ENCODE measurements around the gene MAP3K7. TPM values are rescaled to one million over a fixed set of nuclear protein-coding genes. Genes with fewer than 3 reads are reported as not detected.

The MAP3K7 gene
- total RNA-seq, 1 donor from 2014 or later, result 40.5 TPM

DNA sequence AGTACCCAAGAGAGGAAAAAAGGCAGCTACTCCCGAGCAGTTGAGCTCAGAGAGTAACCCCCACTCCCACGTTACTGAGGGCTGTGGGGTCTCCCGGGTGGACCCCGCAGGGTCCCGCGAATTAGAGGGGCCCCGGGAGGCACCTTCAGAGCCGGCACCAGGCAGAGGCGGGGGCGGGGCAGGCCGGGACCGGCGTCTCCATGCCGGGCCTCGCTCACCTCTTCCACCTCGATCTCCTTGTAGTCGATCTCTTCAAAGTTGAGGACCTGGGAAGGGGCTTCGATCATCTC, 381 bp downstream of the MAP3K7 start:
- H3K36me3 Mint-ChIP-seq (ENCODE audit: low read depth, unreplicated experiment), result peaks cover 4% of the 10 kb centered on the region
- H3K27me3 Mint-ChIP-seq (ENCODE audit: unreplicated experiment), result peaks cover 12% of the 10 kb centered on the region
- DNase-seq (ENCODE audit: low spot score), result no peak
- peak overlapping the region; percentile 98 for H3K27ac Mint-ChIP-seq (ENCODE audit: unreplicated experiment)
- H3K4me1 Mint-ChIP-seq (ENCODE audit: unreplicated experiment), result peaks cover 25% of the 10 kb centered on the region
- H3K9me3 Mint-ChIP-seq (ENCODE audit: unreplicated experiment), result no peaks in the 10 kb centered on the region
- H3K4me3 Mint-ChIP-seq (ENCODE audit: unreplicated experiment), result peak overlapping the region; percentile 99
- TF ChIP-seq, protein P1, sequence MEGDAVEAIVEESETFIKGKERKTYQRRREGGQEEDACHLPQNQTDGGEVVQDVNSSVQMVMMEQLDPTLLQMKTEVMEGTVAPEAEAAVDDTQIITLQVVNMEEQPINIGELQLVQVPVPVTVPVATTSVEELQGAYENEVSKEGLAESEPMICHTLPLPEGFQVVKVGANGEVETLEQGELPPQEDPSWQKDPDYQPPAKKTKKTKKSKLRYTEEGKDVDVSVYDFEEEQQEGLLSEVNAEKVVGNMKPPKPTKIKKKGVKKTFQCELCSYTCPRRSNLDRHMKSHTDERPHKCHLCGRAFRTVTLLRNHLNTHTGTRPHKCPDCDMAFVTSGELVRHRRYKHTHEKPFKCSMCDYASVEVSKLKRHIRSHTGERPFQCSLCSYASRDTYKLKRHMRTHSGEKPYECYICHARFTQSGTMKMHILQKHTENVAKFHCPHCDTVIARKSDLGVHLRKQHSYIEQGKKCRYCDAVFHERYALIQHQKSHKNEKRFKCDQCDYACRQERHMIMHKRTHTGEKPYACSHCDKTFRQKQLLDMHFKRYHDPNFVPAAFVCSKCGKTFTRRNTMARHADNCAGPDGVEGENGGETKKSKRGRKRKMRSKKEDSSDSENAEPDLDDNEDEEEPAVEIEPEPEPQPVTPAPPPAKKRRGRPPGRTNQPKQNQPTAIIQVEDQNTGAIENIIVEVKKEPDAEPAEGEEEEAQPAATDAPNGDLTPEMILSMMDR (IDR thresholded peaks at IDR 0.05; ENCODE audit: unreplicated experiment), result no peak

DNA sequence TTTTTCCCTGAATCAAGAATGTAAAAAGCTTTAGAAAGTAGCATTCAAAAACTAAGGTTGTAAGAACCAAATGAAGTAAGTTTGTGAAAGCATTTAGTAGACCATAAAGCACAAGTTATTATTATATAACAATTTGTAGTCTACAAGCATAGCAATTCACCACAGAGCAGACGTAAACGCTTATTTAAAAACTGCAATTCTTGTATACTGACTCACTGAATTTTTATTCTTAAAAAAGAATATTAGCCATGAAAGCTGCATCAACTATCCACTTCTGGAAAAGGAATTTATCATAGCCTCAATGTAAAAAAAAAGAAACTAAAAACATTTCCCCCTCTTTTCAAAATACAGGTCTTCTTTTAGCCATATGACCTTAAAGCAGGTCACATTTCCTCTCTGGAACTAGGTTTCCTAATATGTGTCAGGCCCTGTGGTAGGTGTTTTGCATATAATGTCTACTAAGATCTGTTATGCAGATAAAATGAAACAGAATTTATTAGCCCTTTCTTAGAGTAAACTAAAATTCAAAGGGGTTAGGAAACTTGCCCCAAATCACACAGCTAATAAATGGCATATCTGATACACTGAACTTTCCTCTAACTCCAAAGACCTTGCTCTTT, 2.1 kb downstream of the MAP3K7 start:
- Mint-ChIP-seq H3K27ac (ENCODE audit: unreplicated experiment) (no peak overlapping the region), H3K36me3 (ENCODE audit: low read depth, unreplicated experiment) (peaks cover 4% of the 10 kb centered on the region), H3K27me3 (ENCODE audit: unreplicated experiment) (peaks cover 12% of the 10 kb centered on the region), H3K9me3 (ENCODE audit: unreplicated experiment) (no peaks in the 10 kb centered on the region), H3K4me3 (ENCODE audit: unreplicated experiment) (peak overlapping the region; percentile 99), H3K4me1 (ENCODE audit: unreplicated experiment) (peaks cover 25% of the 10 kb centered on the region)
- no peak for DNase-seq (ENCODE audit: low spot score)
- TF ChIP-seq, protein P1 (IDR thresholded peaks at IDR 0.05; ENCODE audit: unreplicated experiment), result no peak

DNA sequence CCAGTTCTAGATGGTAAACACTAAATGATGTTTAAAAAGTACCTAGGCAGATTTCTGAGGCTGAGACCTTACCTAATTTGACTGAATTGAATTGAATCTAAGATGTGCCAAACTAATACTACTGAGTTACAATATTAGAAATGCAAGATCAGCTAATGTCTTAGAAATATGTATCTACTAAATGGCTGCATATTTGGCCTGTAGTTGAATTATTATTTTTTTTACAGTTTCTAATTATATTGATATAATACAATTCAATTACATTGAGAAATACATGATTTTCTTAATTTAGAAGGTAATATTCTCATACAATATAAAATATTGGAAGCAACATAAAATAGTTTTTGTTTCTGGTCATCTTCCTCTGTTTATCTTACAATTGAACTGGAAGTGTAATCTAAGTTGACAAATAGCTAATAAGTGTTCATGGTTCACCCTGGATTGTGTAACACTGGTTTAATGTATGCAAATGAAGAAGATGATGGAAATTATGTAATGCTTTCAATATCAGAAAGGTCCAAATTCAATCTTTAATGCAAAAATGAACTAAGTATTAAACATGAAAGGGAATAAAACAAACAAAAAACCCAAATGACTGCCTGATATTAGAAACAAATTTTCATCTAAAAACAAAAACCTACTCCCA, 2.9 kb downstream of the MAP3K7 start:
- H3K27me3 Mint-ChIP-seq (ENCODE audit: unreplicated experiment), result peaks cover 12% of the 10 kb centered on the region
- H3K36me3 Mint-ChIP-seq (ENCODE audit: low read depth, unreplicated experiment), result peaks cover 4% of the 10 kb centered on the region
- H3K4me3 Mint-ChIP-seq (ENCODE audit: unreplicated experiment), result peak overlapping the region; percentile 56
- DNase-seq (ENCODE audit: low spot score), result no peak
- H3K27ac Mint-ChIP-seq (ENCODE audit: unreplicated experiment), result no peak overlapping the region
- TF ChIP-seq, protein P1 (IDR thresholded peaks at IDR 0.05; ENCODE audit: unreplicated experiment), result no peak
- H3K4me1 Mint-ChIP-seq (ENCODE audit: unreplicated experiment), result peaks cover 25% of the 10 kb centered on the region
- no peaks in the 10 kb centered on the region for H3K9me3 Mint-ChIP-seq (ENCODE audit: unreplicated experiment)

DNA sequence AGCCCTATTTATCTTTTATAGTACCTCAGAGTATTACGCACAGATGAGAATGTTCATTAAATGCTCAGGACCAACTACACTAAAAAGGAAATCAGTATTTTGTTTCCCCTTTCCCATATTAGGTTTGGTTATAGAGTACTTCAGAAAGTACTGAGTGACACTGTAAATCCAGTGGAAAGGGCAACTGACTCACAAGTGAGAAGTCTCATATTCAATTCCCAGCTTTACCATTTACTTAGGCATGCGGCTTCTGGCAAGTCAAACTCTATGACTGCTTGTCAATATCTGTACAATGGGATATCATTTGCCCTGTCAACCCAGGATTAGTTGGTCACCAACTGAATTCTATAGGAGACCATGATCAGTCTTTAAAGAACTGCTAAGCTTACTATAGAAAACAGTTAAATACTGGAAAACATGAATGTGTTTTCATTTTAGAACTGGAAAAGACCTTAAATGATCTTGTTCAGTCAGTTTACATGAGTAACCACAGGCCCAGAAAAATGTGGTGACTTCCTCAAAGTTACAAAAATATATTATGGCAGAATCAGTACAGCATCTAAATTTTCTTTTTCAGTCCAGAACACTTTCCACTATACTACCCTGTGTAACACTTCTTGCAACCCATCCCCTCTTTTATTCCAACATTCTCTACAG, 3.6 kb downstream of the MAP3K7 start:
- Mint-ChIP-seq H3K27ac (ENCODE audit: unreplicated experiment) (no peak overlapping the region), H3K9me3 (ENCODE audit: unreplicated experiment) (no peaks in the 10 kb centered on the region), H3K36me3 (ENCODE audit: low read depth, unreplicated experiment) (peaks cover 4% of the 10 kb centered on the region), H3K27me3 (ENCODE audit: unreplicated experiment) (peaks cover 10% of the 10 kb centered on the region), H3K4me3 (ENCODE audit: unreplicated experiment) (no peak overlapping the region), H3K4me1 (ENCODE audit: unreplicated experiment) (peaks cover 25% of the 10 kb centered on the region)
- TF ChIP-seq, protein P1 (IDR thresholded peaks at IDR 0.05; ENCODE audit: unreplicated experiment), result no peak
- DNase-seq (ENCODE audit: low spot score), result no peak

DNA sequence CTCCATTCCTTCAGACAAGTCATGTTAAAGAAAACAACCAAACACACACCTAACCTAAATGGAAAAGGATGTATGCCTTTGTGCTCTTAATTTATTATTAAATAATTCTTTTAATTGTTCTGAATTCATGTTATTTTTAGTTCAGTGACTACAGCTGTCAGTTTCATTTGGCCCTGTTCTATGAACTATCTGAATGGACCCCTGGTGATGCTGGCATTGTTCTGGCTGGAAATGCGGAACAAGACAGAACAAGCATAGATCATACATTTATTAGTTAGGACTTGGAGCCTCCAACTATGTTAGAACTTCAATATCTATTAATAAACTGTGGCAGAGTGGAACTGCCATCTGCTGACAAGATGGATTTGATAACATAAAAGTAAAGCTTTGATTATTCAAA, 5.7 kb downstream of the MAP3K7 start:
- no peaks in the 10 kb centered on the region for H3K36me3 Mint-ChIP-seq (ENCODE audit: low read depth, unreplicated experiment)
- H3K9me3 Mint-ChIP-seq (ENCODE audit: unreplicated experiment), result no peaks in the 10 kb centered on the region
- H3K27me3 Mint-ChIP-seq (ENCODE audit: unreplicated experiment), result peaks cover under 1% of the 10 kb centered on the region
- H3K4me3 Mint-ChIP-seq (ENCODE audit: unreplicated experiment), result no peak overlapping the region
- no peak overlapping the region for H3K27ac Mint-ChIP-seq (ENCODE audit: unreplicated experiment)
- H3K4me1 Mint-ChIP-seq (ENCODE audit: unreplicated experiment), result peaks cover 18% of the 10 kb centered on the region
- TF ChIP-seq, protein P1 (IDR thresholded peaks at IDR 0.05; ENCODE audit: unreplicated experiment), result no peak
- DNase-seq (ENCODE audit: low spot score), result no peak
